C1 segment of cervical spinal cord (tissue), 14 donors: ENCODE data around the gene MX1.
"Not testable (repeated sequence)": the region's sequence is repeated elsewhere in the genome, so short reads cannot be mapped to it uniquely, and the experiment has no call there.

Experiments
- DNase-seq, 14 donors: peaks; one replicate each; lab custom pipeline; 2025; lab: John Stamatoyannopoulos, UW

Gene MX1

GRCh38 chr21:41407541-41408460, 18.2 kb upstream of the MX1 start:
- no peak for DNase-seq

GRCh38 chr21:41410361-41410760, 15.7 kb upstream of the MX1 start:
- DNase-seq = no peak

- DNase-seq = no peak
Observed at GRCh38 chr21:41410767-41411448, 15.1 kb upstream of the MX1 start.

DNA sequence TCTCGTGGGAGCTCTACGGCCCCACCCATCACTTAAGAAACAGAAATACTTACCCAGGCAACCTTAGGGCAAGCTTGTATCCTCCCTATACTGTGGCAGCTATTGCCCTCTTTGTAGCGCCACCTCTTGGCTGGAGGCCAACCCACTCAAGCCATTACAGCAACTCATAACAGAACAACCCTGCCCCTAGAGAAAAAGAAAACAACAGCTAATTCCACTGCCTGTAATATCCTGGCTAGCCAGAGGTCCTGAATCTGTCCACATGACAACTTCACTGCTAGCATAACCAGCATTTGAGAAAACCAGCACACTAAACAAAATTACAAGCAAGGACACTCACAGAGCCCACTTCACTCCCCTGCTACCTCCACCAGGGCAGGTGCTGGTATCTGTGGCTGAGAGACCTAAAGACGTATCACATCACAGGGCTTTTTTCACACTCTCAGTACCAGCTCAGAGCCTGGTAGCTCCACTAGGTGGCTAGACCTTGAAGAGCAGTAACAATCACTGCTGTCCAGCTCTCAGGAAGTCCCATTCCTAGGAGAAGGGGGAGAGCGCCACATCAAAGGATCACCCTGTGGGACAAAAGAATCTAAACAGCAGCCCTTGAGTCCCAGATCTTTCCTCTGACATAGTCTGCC, 14.5 kb upstream of the MX1 start:
- no peak for DNase-seq

DNA sequence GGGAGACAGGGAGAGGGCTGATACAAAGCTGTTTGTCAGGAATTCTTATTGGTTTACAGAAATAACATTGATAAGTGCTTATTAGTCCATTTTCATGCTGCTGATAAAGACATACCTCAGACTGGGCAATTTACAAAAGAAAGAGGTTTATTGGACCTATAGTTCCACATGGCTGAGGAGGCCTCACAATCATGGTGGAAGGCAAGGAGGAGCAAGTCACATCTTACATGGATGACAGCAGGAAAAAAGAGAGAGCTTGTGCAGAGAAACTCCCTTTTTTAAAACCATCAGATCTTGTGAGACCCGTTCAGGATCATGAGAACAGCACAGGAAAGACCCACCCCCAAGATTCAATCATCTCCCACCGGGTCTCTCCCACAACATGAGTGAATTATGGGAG, 8.5 kb upstream of the MX1 start:
- DNase-seq = not testable (repeated sequence)

GRCh38 chr21:41418393-41418792, 7.6 kb upstream of the MX1 start:
- no peak for DNase-seq

DNA sequence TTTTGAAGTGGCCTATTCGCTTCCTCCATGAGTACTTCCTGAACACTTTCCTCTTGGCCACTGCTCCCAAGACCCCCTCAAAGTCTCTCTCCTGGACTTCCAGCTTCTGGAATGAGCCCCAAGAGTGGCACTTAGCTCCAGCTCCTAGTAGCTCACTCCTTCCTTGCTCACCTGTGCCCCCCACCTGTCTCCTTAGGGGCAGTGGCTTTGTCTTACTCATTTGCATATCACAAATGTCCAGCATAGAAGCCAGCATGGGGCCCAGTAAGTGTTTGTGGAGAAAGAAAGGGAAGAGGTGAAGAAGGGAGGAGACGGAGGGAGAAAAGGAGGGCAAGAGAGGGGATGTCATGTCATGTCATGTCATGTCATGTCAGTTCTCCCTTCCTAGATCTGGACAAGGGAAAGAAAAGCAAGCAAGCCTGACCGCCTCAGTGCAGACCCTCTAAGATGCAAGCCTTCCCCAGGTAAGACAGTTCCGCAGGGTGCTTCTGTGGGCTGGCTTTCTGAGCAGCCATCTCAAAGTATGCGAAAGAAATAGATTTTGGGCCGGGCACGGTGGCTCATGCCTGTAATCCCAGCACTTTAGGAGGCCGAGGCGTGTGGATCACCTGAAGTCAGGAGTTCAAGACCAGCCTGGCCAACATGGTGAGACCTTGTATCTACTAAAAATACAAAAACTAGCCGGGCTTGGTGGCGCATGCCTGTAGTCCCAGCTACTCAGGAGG, 6.9 kb upstream of the MX1 start:
- no peak for DNase-seq

DNA sequence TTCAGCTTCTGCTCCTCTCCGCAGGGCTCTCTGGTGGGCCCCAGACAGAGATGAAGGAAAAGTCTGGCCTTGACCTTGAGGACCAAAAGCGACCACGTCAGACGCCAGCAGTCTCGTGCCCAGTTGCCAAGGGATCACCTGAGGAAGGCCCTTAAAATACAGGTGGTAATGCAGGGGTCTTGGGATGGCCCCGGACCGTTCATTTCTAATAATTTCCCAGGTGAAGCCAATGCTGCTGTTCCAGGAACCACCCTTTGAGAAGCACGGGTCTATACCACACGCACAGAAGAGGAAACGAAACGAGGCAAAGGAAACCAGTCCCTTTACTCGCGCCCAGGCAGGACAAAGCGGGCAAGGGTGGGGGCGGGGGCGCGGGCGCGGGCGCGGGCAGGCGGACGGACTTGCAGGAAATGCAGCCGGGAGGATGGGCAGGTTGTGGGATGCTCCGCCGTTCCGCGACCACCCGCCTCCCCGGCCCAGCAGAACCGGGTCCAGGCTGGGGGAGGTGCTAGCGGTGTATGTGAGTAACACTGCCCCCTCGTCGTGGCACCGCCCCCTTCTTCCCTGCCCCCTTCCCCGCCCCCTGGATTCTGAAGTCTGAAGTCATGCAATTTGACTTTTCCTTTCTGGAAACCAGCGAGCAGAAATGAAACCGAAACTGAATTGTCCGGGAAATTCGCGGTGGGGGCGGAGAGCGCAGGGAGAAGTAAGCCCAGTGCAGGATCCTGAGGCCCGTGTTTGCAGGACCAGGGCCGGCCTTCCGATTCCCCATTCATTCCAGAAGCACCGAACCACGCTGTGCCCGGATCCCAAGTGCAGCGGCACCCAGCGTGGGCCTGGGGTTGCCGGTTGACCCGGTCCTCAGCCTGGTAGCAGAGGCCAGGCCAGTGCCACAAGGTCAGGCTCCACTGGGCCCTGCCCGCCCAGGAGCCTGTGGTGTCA, 5.8 kb upstream of the MX1 start:
- DNase-seq = peak; percentile 4 to 90 (median 66)

- not testable (repeated sequence) for DNase-seq
Observed at GRCh38 chr21:41420998-41421397, 5.0 kb upstream of the MX1 start.

GRCh38 chr21:41422546-41423304, 3.3 kb upstream of the MX1 start:
- DNase-seq = no peak

- DNase-seq = not testable (repeated sequence)
Observed at GRCh38 chr21:41423305-41423636, 2.8 kb upstream of the MX1 start.

- DNase-seq = no peak
Observed at GRCh38 chr21:41425588-41425953, 468 bp upstream of the MX1 start.

DNA sequence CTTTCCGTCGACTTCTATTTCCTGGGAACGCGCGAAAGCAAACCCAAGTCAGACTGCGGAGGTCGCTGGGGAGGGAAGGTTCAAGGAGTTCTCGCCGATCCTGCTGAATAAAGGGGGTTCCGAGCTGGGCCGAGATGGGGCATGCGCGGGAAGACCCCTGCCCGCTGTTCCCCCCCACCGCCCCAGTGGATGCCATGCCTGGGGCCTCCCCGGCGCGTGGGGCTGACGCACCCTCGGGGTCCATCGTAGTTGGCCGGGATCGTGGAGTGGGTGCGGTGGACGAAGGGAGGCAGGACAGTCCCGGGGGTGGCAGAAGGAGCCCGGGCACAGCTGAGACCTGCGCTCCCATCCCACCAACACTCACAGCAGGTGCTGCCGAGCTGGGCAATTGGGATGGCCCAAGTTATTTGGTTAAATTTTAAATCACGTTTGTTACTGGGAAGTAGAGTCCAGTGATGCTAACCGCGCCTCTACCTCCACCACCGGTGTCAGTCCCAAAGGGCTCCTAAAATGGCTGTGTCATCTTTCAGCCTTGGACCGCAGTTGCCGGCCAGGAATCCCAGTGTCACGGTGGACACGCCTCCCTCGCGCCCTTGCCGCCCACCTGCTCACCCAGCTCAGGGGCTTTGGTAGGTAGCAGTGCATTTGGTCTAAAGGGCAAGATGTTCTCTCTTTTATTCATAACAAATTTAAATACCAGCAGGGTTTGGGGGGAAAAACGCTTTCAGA, 801 bp downstream of the MX1 start:
- no peak for DNase-seq

- DNase-seq = no peak
Observed at GRCh38 chr21:41427556-41427955, 1.5 kb downstream of the MX1 start.

- DNase-seq = no peak
Observed at GRCh38 chr21:41428311-41428710, 2.3 kb downstream of the MX1 start.

GRCh38 chr21:41428847-41429246, 2.8 kb downstream of the MX1 start:
- DNase-seq = no peak

- no peak for DNase-seq
Observed at GRCh38 chr21:41429305-41429704, 3.3 kb downstream of the MX1 start.

GRCh38 chr21:41429925-41430491, 4.0 kb downstream of the MX1 start:
- DNase-seq = no peak
